ENCODE results near the gene CPLX1.
"Not testable (repeated sequence)": the region's sequence is repeated elsewhere in the genome, so short reads cannot be mapped to it uniquely, and the experiment has no call there.

Gene CPLX1

GRCh38 chr4:791252-791897 lies 34.6 kb downstream of the CPLX1 start:
- DNase-seq, result no peak

GRCh38 chr4:790466-790820 lies 35.5 kb downstream of the CPLX1 start:
- no peak for DNase-seq

GRCh38 chr4:789571-790465 lies 36.1 kb downstream of the CPLX1 start:
- no peak for DNase-seq

DNA sequence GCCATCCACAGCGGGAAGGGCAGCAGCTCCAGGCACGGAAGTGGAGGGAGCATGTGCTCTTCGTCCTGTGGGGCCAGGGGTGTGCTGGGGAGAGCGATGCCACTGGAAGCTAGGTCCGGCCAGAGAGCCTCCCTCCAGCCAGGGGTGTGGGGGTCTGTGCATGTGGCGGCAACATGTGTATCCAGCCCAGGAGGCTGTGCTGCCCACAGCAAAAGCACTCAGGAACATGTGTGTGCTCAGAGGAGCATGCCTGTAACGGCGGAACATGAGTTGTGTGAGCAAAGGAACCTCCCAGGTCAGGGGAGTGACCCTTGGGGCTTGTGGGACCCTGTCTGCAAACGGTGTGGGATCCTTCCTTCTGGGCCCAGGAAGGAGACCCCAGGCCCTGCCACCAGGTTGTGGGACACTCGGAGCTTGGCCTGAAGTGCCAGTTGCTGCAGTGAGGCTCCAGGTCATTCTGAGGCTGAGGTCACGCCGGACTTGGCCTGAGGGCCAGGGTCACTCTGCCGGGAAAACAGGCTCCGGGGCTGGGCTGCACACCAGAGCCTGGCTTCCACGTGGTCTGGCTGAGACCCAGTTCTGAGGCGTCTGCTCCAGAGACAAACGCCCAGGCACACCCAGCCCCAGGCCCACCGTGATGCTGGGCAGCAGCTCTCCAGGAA lies 37.2 kb downstream of the CPLX1 start:
- no peak for DNase-seq

GRCh38 chr4:788006-788635 lies 37.8 kb downstream of the CPLX1 start:
- DNase-seq, result no peak

- no peak for DNase-seq
These were observed 38.4 kb downstream of the CPLX1 start for GRCh38 chr4:787561-787981.

- no peak for DNase-seq
These were observed 39.0 kb downstream of the CPLX1 start for GRCh38 chr4:786861-787300.

GRCh38 chr4:786074-786741 lies 39.7 kb downstream of the CPLX1 start:
- no peak for DNase-seq

GRCh38 chr4:785332-786073 lies 40.4 kb downstream of the CPLX1 start:
- no peak for DNase-seq

DNA sequence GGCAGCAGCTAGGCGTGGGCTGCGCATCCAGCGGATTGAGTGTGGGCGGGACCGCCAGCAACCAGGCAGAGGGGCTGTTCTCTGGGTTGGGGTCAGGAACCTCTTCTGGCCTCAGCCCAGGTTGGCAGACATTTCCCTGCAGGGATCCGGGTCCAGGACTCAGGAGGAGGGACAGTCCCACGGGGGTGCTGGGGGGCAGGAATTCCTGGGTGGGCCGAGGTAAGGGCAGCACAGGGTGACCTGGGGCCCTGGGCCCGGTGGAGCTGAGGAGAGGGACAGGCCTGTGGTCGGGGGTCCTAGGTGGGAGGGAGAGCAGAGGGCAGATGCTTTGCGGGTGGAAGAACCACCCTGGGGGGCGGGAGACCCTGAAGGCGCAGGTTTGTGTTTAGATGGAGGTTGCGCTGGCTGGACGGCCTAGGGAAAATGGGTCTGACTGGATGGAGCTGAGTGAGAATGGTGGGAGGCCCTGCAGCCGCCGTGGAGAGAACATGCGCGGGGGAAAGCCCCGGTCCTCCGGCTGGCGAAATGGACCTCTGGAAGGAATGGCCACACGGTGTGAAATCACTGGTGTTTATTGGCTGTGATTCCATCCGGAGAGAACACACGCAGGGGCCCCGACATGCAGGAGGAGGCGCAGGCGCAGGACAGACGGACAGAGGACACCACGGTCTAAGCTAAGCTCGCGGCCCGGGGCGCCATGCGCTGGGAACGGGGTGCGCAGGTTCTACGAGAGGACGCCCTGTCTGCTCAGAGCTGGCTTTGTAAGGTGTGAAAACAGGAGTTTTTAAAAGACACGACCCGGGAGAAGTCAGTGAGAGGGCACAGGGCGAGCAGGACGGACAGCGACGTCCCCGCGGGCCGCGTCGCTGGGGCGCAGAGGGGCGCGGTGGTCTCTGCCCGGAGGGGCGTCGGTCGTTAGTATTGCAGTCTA lies 41.3 kb downstream of the CPLX1 start:
- DNase-seq, result no peak

DNA sequence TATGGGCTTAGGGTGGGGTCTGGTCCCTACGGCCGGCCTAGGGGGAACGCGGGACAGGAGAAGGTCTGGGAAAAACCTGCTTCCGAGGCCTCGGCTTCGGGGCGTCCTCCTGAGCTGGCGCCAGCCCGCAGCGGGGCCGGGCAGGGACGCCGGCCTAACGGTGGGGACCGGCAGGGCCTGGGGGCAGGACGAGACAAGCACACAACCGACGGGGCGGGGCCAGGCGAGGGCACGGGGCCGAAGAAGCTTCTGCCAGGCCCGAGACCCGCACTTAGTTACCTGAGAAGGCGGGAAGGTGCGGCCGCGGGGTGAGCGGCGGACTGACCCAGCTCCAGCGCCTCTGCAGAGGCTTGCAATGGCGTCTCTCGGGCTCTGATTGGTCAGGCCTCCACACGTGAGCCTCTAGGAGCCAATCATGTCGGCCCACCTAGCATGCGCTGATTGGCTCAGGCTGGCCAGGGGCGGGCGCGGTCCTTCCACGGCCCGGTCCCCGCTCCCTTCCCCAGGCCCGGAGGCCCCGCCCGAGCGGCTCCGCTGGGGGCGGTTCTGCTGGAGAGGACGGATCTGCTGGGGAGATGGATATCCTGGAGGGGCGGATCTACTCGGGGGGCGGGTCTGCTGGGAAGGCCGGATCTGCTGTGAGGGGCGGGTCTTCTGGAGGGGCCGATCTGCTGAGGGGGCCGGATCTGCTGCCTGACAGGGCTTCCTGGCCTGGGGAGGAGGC lies 44.3 kb downstream of the CPLX1 start:
- peak; percentile 99 for DNase-seq

DNA sequence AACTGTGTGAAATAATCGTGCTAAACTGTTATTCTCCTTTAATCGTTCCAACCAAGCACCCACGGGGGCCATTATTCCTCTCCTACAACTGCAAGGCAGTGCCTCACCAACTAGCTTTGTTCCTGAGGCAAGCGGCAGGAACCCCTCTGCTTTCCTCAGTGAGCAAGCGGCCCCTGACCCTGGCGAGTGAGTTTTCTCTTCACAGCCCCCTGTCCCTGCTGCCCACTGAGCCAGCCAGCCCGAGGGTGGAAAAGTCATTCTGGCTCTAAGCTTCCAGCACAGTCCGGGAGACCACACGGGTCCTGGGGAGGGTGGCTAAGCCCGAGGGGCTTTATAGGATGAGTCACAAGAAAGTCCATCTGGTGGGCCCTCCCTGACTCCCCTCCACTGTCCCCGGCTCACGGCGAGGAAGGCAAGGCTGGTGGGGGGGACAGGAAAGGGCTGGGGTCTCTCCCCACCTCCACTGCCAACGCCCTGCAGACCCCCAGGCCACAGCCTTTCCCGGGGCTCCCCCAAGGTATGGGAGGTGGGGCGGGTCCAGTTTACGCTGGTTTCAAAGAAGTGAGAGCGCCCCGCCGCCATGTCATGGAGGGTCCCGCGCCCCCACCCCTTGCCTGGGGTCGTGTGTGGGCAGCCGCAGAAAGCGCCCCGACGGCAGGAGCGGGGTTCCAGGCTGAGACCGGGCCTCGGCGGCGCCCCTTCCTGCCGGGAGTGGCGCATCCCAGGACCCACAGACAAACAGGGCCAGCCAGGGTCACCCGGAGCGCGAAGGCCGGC lies 45.0 kb downstream of the CPLX1 start:
- DNase-seq, result peak; percentile 20

DNA sequence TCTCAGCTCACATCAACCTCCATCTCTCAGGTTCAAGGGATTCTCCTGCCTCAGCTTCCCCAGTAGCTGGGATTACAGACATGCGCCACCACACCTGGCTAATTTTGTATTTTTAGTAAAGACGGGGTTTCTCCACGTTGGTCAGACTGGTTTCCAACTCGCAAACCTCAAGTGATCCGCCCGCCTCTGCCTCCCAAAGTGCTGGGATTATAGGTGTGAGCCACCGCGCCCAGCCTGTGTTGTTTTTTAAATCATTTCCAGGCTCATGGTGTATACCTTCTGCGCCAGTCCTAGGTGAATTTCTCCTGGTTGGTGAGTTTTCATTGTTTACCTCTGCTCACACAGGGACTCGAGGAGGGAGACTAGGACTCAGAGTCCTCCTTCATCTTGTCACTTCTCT lies 45.7 kb downstream of the CPLX1 start:
- DNase-seq, result not testable (repeated sequence)

- no peak for DNase-seq
These were observed 46.4 kb downstream of the CPLX1 start for GRCh38 chr4:779555-779954.

- no peak for DNase-seq
These were observed 48.2 kb downstream of the CPLX1 start for GRCh38 chr4:777520-778262.

DNA sequence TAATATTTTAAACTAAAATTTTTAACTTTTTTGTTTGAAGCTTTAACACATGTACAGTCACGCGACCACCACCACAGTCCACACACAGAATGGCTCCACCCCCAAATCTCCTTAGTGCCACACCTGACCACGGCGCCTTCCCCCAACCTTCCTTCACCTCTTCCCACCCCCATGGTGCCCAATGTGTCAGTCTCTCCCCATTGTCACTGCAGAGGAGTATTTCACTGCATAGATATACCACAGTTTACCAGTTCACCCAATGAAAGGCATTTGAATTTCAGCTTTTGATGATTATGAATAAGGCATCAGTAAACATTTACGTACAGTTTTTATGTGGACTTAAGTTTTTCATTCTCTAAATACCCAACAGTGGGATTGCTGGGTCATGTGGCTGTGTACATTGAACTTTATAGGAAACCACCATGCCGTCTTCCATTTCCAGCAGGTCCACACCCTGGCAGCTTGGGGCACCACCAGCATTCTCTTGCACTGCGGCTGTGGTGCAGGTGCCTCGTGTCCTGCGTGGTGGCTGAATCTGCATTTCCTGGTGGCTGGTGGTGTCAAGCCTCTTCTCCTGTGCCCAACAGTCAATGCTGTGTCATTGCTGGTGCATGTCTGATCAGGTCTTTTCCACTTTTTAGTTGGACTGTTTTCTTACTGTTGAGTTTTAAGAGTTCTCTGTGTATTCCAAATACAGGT lies 49.0 kb downstream of the CPLX1 start:
- no peak for DNase-seq

- DNase-seq, result not testable (repeated sequence)
These were observed 50.4 kb downstream of the CPLX1 start for GRCh38 chr4:775485-775884.

Measured in EL (cell line).